Activated CD4-positive, alpha-beta T cell treated with anti-CD3 and anti-CD28 coated beads for 24 hours (primary cell): Measurements from ENCODE around the gene MAN2B1.
A peak's percentile ranks its signal among the peaks of the same experiment; 100 is the strongest.
"Not testable (repeated sequence)": the region's sequence is repeated elsewhere in the genome, so short reads cannot be mapped to it uniquely, and the experiment has no call there.

Source experiments
- DNase-seq, 2 donors: peaks; one replicate each; pipeline ENCODE4 v3.0.0-alpha.2; 2020; ENCODE audit warnings: low read depth in 2 of 2

MAN2B1 gene

DNA sequence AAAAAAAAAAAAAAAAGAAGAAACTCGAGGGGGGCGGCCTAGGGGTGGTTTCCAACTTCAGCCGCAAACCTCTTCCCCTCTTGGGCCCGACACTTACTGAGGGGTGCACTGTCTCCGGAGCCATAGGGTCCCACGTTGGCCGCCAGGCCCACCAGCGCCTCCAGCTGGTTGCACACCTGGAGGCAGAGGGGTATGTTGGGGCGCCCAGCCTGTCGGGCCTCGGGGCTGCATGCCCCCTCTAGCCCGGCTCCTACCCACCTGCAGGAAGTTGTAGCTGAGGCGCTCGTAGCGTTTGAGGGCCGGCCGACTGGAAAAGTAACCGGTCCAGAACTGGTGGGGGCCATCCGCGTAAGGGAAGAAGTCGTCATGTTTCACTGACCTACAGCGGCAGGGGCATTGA lies 8.6 kb downstream of the MAN2B1 start:
- no peak for DNase-seq

DNA sequence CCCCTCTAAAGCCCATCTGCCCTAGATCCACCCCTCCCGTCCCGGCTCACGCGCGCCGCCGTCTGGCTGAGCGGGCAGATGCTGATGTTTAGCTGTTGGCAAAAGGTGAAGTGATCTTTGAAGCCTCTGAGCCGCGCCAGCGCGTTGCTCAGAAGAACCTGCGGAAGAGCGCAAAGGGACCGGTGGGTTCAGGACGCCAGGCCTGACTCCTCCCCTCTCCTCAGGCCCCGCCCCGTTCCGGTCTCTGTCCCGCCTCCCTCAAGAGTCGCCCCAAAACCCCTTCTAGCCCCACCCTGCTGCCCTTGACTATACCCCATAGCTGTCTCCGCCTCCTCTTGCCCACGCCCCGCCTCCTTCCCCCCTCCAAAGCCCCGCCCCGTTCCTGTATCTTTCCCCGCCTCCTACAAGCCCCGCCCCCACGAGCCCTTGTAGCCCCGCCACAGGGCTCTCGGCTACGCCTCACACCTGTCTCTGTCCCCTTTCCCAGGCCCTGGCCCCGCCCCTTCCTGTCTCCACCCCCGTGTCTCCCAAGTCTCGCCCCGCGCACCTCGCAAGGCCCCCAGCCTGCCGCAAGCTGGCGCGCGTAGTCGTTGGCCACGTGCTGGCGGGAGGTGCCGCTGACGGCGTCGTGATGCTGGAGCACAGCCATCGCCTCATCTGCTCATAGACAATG lies 9.5 kb downstream of the MAN2B1 start:
- no peak for DNase-seq

- DNase-seq: no peak
Observed at GRCh38 chr19:12655546-12655945, 11.0 kb downstream of the MAN2B1 start.

DNA sequence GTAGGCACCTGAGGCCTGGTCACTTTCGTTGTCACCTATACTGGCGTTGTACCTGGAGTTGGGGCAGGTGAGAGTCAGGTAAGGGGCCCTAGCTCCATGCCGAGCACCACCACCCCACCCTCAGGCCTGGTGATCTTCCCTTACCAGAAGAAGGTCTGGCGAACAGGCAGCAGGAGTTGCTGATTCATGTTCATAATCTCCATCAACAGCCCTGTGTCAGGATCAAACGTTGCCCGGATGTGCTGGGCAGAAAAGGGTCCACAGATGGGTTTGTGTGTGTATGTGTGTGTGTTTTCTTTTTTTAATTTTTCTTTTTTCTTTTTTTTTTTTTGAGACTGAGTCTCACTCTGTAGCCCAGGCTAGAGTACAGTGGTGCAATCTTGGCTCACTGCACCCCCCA lies 14.3 kb downstream of the MAN2B1 start:
- DNase-seq: no peak

GRCh38 chr19:12649941-12650340 lies 16.6 kb downstream of the MAN2B1 start:
- no peak for DNase-seq

DNA sequence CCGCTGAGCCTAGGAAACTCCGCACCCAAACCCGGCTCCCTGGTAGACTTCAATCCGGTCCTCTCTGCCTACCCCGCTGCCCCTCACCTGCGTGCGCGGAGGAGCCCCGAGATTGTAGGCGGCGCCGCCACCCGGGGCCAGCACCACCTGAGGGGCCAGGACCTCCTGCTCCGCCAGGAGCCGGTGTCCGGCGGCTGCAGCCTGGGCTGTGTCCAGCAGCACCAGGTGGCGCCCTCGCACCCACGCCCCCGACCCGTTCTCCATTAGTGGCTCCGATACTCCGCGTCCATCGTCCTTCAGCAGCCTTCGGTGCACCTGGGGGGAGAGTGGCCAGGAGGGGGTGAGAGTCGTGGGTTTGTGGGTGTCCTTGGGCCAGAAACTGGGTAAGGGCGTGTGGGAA lies 18.5 kb downstream of the MAN2B1 start:
- DNase-seq: no peak

- no peak for DNase-seq
Observed at GRCh38 chr19:12647490-12648071, 19.0 kb downstream of the MAN2B1 start.

DNA sequence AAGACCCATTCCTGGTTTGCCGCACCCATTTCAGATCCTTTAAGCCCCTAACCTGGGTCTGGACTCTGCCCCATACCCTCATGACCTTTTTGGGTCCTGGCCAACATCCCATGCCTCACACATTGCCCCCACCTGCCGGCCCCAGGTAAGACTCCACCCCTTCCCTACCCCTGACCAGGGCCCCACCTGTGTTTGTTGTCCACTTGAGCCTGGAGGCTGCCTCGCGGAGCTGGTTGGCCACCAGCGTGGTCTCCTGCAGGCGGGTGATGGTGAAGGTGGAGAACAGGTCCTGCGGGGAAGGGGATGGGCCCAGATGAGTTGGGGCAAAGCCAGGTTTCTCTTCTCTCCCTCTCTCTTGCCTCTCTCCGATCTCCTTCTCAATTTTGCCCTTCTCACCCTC lies 19.5 kb downstream of the MAN2B1 start:
- DNase-seq: no peak

DNA sequence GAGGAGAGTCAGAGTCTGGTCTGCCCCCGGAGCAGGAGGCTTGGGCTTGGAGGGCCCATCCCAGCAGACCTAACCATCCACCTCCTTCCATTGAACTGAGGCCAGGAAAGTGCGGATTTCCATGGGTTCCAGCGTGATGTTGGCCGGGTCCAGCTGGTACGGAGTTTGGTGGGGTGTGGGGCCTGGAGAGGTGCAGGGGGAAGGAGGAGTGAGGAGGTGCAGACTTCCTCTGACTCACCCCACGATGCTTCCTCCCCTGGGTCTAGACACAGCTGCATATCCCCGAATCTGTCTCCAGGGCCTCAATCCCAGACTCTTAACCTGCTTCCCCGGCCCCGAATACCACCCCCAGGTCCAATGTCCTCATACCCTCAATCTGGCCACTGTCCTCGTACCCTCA lies 20.0 kb downstream of the MAN2B1 start:
- no peak for DNase-seq

GRCh38 chr19:12643716-12644115 lies 22.8 kb downstream of the MAN2B1 start:
- DNase-seq: not testable (repeated sequence)

DNA sequence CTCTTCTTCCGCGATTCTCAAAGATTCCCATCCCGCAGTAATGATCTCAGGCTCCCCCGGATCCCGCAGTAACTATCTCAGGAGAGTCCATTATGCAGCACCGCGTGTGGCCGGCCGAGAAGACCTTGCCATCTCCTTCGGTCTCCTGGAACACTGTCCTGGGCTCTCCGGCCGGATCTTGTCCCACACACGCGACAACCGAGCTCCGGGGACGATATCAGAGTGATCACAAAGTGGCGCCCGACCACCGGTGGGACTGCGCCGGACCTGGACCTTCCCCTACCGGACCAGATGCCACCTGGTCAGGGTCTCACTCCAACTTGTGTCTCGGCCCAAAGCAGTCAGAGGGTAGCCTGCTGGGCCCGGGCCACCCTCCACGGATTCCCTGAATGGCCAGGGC lies 24.0 kb downstream of the MAN2B1 start:
- no peak for DNase-seq

DNA sequence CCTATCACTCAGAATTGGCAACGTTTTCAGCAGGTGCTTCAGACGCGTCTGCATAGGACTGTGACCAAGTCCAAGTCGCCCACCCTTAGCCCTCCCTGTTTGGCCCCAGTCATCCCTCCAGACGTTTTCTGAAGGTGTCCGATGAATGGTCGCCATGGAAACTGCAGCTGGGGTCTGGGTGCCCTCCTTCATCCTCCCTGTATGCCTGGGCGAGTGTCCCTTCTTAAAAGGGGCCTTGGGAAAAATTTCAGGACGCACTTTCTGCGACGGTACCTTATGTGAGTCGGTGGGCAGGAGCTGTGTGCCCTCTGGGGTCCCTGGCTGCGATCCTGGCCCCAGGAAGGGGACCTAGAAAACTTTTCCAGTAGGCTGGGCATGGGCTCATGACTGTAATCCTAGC lies 25.1 kb downstream of the MAN2B1 start:
- DNase-seq: no peak

GRCh38 chr19:12639901-12640613 lies 26.5 kb downstream of the MAN2B1 start:
- DNase-seq: peak; percentile 84 to 85

- no peak for DNase-seq
Observed at GRCh38 chr19:12638611-12639182, 27.8 kb downstream of the MAN2B1 start.

DNA sequence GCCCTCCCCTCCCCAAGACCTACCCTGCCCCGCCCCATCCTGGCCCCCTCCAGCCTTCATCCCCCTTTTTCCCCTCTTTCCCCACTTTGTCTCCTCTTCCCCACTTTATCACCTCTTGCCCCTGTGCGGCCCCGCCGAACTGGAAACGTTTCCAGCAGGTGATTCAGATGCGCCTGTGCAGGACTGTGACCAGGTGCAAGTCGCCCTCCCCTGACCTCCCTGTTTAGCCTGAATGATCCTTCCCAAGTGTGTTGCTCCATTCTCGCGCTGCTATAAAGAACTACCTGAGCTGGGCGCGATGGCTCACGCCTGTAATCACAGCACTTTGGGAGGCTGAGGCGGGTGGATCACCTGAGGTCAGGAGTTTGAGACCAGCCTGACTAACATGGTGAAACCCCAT lies 29.9 kb downstream of the MAN2B1 start:
- no peak for DNase-seq

GRCh38 chr19:12629215-12629614 lies 37.3 kb downstream of the MAN2B1 start:
- DNase-seq: no peak

DNA sequence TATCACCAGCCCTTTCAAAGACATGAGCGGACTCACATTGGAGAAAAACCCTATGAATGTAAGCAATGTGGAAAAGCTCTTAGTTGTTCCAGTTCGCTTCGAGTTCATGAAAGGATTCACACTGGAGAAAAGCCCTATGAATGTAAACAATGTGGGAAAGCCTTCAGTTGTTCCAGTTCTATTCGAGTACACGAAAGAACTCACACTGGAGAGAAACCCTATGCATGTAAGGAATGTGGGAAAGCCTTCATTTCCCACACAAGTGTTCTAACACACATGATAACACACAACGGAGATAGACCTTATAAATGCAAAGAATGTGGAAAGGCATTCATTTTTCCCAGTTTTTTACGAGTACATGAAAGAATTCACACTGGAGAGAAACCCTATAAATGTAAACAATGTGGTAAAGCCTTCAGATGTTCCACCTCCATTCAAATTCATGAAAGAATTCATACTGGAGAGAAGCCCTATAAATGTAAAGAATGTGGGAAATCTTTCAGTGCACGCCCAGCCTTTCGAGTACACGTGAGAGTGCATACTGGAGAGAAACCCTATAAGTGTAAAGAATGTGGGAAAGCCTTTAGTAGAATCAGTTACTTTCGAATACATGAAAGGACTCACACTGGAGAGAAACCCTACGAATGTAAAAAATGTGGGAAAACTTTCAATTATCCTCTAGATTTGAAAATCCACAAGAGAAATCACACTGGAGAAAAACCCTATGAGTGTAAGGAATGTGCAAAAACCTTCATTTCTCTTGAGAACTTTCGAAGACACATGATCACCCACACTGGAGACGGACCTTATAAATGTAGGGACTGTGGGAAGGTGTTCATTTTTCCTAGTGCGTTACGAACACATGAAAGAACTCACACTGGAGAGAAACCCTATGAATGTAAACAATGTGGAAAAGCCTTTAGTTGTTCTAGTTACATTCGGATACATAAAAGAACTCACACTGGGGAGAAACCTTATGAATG lies 38.2 kb downstream of the MAN2B1 start:
- DNase-seq: no peak

DNA sequence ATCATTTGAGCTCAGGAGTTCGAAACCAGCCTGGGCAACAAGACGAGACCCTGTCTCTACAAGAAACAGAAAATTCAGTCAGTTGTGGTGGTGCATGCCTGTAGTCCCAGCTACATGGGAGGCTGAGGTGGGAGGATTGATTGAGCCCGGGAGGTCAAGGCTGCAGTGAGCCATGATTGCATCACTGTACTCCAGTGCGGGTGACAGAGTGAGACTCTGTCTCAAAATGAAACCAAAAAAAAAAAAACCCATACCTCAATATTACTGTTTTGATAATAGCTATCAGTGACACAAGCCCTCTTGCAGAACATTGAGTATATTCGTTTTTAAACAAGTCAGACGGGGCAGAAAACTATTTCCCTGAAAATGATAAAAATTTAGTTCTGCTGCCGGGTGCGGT lies 39.6 kb downstream of the MAN2B1 start:
- DNase-seq: no peak

GRCh38 chr19:12623361-12624031 lies 43.0 kb downstream of the MAN2B1 start:
- DNase-seq: no peak

DNA sequence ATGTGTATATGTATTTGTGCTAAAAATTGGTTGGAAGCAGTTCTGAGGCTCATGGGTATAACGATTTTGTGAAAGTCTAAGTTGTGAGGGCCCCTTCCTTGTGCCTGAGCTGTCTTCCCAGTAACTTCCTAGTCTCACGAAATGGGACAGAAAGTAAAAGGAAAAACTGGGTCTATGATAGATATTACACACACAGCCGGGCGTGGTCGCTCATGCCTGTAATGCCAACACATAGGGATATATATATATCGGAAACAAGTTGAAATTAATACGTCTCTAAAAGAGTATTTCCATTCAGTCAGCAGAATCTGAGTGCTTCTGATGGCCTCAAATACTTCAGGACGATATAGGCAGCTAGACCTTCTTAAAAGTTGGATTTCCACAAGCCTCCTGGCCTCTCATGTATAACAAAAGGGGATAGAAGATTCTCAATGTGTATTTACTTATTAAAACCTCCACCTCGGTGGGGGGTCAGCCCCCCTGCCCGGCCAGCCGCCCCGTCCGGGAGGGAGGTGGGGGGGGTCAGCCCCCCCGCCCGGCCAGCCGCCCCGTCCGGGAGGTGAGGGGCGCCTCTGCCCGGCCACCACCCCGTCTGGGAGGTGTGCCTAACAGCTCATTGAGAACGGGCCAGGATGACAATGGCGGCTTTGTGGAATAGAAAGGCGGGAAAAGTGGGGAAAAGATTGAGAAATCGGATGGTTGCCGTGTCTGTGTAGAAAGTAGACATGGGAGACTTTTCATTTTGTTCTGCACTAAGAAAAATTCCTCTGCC lies 45.1 kb downstream of the MAN2B1 start:
- DNase-seq: not testable (repeated sequence)
